CD14-positive monocyte (primary cell): Measurements from ENCODE around the gene CD151. TPM values are rescaled to one million over a fixed set of nuclear protein-coding genes. Genes with fewer than 3 reads are reported as not detected.

Source experiments
- DNase-seq, 3 donors: peaks; one replicate each; pipeline ENCODE4 v3.0.0-alpha.2; 2011 to 2022
- H2AFZ ChIP-seq: 2 replicates; pipeline ENCODE4 v1.6.0; 2012; ENCODE audit warnings: mild to moderate bottlenecking, low read depth, low read length, inconsistent platforms; ENCODE audit not compliant: insufficient read depth, poor library complexity, severe bottlenecking
- H3K27ac ChIP-seq, 2 donors: 1 replicate in 1 of 2; 2 replicates in 1 of 2; pipeline ENCODE4 v1.5.1; 2012 to 2013; ENCODE audit warnings: low read length in 2 of 2, control low read depth in 1 of 2, inconsistent platforms in 1 of 2, low read depth in 1 of 2, mild to moderate bottlenecking in 1 of 2
- H3K27me3 ChIP-seq, 2 donors: one replicate each; pipeline versions ENCODE4 v1.6.0 to v1.6.1; 2011 to 2013; ENCODE audit warnings: low read length in 2 of 2; ENCODE audit not compliant: control insufficient read depth in 2 of 2, insufficient read depth in 2 of 2
- H3K36me3 ChIP-seq, 2 donors: replicated peaks in 1 of 2; 1 replicate in 1 of 2; 2 replicates in 1 of 2; pipeline versions ENCODE4 v1.5.1 to v1.6.1; 2012 to 2013; ENCODE audit warnings: low read length in 2 of 2, control low read depth in 1 of 2, inconsistent platforms in 1 of 2, mild to moderate bottlenecking in 1 of 2; ENCODE audit not compliant: insufficient read depth in 2 of 2, control insufficient read depth in 1 of 2
- H3K4me1 ChIP-seq, 2 donors: 1 replicate in 1 of 2; 2 replicates in 1 of 2; pipeline versions ENCODE4 v1.5.1 to v1.6.1; 2012 to 2013; ENCODE audit warnings: low read length in 2 of 2, control low read depth in 1 of 2, inconsistent platforms in 1 of 2, mild to moderate bottlenecking in 1 of 2, moderate library complexity in 1 of 2; ENCODE audit not compliant: insufficient read depth in 2 of 2, control insufficient read depth in 1 of 2
- H3K4me2 ChIP-seq: replicated peaks from 2 replicates; pipeline ENCODE3; 2012; ENCODE audit warnings: low read length, moderate library complexity, mild to moderate bottlenecking; ENCODE audit not compliant: poor library complexity, severe bottlenecking; ENCODE audit errors: extremely low read depth
- H3K4me3 ChIP-seq, 3 experiments: fragments of 200-600 bp in 1 of 3; sonication (generic) in 1 of 3; replicated peaks in 1 of 3; 1 replicate in 2 of 3; 2 replicates in 1 of 3; pipeline ENCODE4 v1.5.1; 2011 to 2013; ENCODE audit warnings: low read length in 3 of 3, mild to moderate bottlenecking in 3 of 3, control low read depth in 2 of 3, low read depth in 2 of 3, inconsistent platforms in 1 of 3, moderate library complexity in 1 of 3
- H3K79me2 ChIP-seq: 2 replicates; pipeline ENCODE4 v1.6.0; 2012; ENCODE audit warnings: mild to moderate bottlenecking, control low read depth, inconsistent platforms, low read length, moderate library complexity; ENCODE audit not compliant: insufficient read depth
- H3K9ac ChIP-seq: 2 replicates; pipeline ENCODE4 v1.6.0; 2017; ENCODE audit warnings: low read length, mild to moderate bottlenecking; ENCODE audit not compliant: insufficient read depth, poor library complexity, severe bottlenecking
- H3K9me3 ChIP-seq, 2 donors: replicated peaks in 1 of 2; 1 replicate in 1 of 2; 2 replicates in 1 of 2; pipeline versions ENCODE4 v1.5.1 to v1.6.1; 2012 to 2013; ENCODE audit warnings: low read length in 2 of 2, control low read depth in 1 of 2; ENCODE audit not compliant: control insufficient read depth in 1 of 2, insufficient read depth in 1 of 2
- H4K20me1 ChIP-seq: 2 replicates; pipeline ENCODE4 v1.6.0; 2012; ENCODE audit warnings: mild to moderate bottlenecking, low read length, control low read depth, moderate library complexity; ENCODE audit not compliant: insufficient read depth
- H3K27ac Mint-ChIP-seq, 7 donors: one replicate each; pipeline ENCODE4 v1.8.0; 2020; ENCODE audit warnings: mild to moderate bottlenecking in 7 of 7, mixed read lengths in 7 of 7, moderate library complexity in 6 of 7, inconsistent platforms in 2 of 7
- H3K27me3 Mint-ChIP-seq, 3 donors: one replicate each; pipeline ENCODE4 v1.8.0; 2021 to 2022; ENCODE audit warnings: low read depth in 3 of 3, mild to moderate bottlenecking in 3 of 3, mixed read lengths in 3 of 3, moderate library complexity in 3 of 3, inconsistent platforms in 1 of 3
- H3K36me3 Mint-ChIP-seq, 2 donors: one replicate each; pipeline ENCODE4 v1.8.0; 2020; ENCODE audit warnings: mixed read lengths in 2 of 2, inconsistent platforms in 1 of 2, mild to moderate bottlenecking in 1 of 2
- H3K4me1 Mint-ChIP-seq: one replicate; pipeline ENCODE4 v1.8.0; 2020; ENCODE audit warnings: mild to moderate bottlenecking, mixed read lengths
- H3K4me3 Mint-ChIP-seq, 2 donors: one replicate each; pipeline ENCODE4 v1.8.0; 2020; ENCODE audit warnings: mild to moderate bottlenecking in 2 of 2, mixed read lengths in 2 of 2, moderate library complexity in 1 of 2
- H3K9me3 Mint-ChIP-seq, 7 donors: one replicate each; pipeline ENCODE4 v1.8.0; 2020 to 2022; ENCODE audit warnings: mixed read lengths in 7 of 7, mild to moderate bottlenecking in 6 of 7, moderate library complexity in 6 of 7, inconsistent platforms in 2 of 7
- WGBS: methylation state at CpG from one replicate; pipeline ENCODE4 v1.1.5; 2013; ENCODE audit warnings: missing lambda C conversion rate; ENCODE audit not compliant: insufficient coverage; 5-methylcytosine and 5-hydroxymethylcytosine counted together
- intact Hi-C, 2 donors: fragments of 100-400 bp; cut with micrococcal nuclease; formaldehyde crosslinking; loops; one replicate each; pipeline versions ENCODE4 v1.15.0 to v1.15.1; 2023
- polyA plus RNA-seq, 3 donors: library from polyadenylated mRNA; depleted of rRNA in 1 of 3; unstranded in 2 of 3; stranded (reverse) in 1 of 3; fragments of 300-500 nt in 2 of 3; fragments of >200 nt in 1 of 3; fragmentation: Illumina TruSeq in 2 of 3; gene quantifications; 1 replicate in 2 of 3; 2 replicates in 1 of 3; pipeline ENCODE4 v1.2.3, GENCODE V29; 2012 to 2021
- TF ChIP-seq, protein P1 (sequence below): fragments of 200-600 bp; IDR thresholded peaks from one replicate; pipeline ENCODE4 v1.8.0; 2022; ENCODE audit warnings: antibody characterized with exemption, mild to moderate bottlenecking

Gene CD151
- polyA plus RNA-seq, 3 donors, result 18.1 to 200 (median 57.4) TPM

DNA sequence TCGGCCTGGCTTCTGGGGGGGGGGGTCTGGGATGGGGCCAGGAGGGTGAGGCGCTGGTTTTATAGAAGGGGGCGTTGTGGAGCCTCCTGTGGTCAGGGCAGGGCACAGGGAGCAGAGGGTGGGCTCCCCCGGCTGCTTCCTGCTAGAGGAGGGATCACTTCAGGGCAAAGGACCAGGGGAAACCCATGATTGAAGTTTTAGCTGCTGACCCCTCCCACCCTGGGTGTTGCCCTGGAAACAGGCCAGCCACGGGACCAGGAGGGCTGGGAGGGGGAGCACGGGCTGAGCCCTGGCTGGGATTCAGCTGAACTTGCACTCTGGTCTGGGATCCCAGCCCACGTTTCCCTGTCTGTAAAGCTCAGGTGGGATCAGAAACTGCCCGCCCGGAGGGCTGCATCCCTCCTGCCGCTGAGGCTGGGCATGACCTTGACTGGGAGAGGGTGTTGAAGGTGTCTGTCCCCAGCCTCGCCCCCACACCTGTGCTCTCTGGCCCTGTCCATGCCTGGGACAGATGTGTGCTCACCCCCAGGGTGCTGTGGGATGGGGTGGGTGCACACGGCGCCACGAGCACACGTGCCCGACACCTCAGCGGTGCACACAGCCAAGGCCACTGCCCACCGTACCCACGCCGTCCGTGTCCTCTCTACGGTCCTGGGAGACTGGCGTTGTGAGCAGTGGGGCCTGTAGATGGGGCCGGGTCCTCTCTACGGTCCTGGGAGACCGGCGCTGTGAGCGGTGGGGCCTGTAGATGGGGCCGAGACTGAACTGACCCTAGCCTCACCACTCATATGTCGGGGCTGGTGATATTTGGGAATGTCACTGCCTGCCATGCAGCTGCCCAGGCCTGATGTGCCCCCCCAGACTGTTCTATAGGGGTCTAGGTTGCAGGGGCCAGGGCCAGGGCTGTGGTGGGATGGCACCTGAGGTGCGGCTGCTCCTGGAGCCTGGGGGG is 12.2 kb downstream of the CD151 start:
- H3K36me3 Mint-ChIP-seq, result peaks cover 9 to 10% of the 10 kb centered on the region in 2 donors
- Histone ChIP-seq H3K79me2 (peaks cover 23% of the 10 kb centered on the region), H3K4me2 (peak overlapping the region; percentile 88), H3K4me3 (peak overlapping the region in 2 of 3 experiments; percentile 92 to 94), H3K4me1 (peaks cover 52 to 81% of the 10 kb centered on the region in 2 donors), H3K9ac (peak overlapping the region; percentile 95), H2AFZ (no peak overlapping the region), H4K20me1 (peaks cover 69% of the 10 kb centered on the region), H3K27me3 (peaks cover 6 to 14% of the 10 kb centered on the region in 2 donors), H3K36me3 (peaks cover 4 to 6% of the 10 kb centered on the region in 2 donors), H3K9me3 (no peaks in the 10 kb centered on the region), H3K27ac (peak overlapping the region in 1 of 2 donors; percentile 93)
- TF ChIP-seq, protein P1, sequence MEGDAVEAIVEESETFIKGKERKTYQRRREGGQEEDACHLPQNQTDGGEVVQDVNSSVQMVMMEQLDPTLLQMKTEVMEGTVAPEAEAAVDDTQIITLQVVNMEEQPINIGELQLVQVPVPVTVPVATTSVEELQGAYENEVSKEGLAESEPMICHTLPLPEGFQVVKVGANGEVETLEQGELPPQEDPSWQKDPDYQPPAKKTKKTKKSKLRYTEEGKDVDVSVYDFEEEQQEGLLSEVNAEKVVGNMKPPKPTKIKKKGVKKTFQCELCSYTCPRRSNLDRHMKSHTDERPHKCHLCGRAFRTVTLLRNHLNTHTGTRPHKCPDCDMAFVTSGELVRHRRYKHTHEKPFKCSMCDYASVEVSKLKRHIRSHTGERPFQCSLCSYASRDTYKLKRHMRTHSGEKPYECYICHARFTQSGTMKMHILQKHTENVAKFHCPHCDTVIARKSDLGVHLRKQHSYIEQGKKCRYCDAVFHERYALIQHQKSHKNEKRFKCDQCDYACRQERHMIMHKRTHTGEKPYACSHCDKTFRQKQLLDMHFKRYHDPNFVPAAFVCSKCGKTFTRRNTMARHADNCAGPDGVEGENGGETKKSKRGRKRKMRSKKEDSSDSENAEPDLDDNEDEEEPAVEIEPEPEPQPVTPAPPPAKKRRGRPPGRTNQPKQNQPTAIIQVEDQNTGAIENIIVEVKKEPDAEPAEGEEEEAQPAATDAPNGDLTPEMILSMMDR, result no peak
- 43% methylated on average over 14 of the region's 31 CpGs for WGBS
- peak overlapping the region; percentile 74 to 81 for H3K4me3 Mint-ChIP-seq
- H3K4me1 Mint-ChIP-seq, result peaks cover 49% of the 10 kb centered on the region
- H3K9me3 Mint-ChIP-seq, result peaks cover 0 to 3% (median 0%) of the 10 kb centered on the region in 7 donors
- peak; percentile 65 to 83 (median 80) for DNase-seq
- peak overlapping the region; percentile 57 to 88 (median 78) for H3K27ac Mint-ChIP-seq
- intact Hi-C loops, result loop anchor here (5.0 kb wide), 3 partner anchors 38 to 82 kb away; partner anchors contain the start of genes AP2A2 (in 1 of the 2), PIDD1 (in 1 of the 2) and RPLP2 (in 1 of the 2)
- H3K27me3 Mint-ChIP-seq, result peaks cover 10 to 31% (median 20%) of the 10 kb centered on the region in 3 donors

DNA sequence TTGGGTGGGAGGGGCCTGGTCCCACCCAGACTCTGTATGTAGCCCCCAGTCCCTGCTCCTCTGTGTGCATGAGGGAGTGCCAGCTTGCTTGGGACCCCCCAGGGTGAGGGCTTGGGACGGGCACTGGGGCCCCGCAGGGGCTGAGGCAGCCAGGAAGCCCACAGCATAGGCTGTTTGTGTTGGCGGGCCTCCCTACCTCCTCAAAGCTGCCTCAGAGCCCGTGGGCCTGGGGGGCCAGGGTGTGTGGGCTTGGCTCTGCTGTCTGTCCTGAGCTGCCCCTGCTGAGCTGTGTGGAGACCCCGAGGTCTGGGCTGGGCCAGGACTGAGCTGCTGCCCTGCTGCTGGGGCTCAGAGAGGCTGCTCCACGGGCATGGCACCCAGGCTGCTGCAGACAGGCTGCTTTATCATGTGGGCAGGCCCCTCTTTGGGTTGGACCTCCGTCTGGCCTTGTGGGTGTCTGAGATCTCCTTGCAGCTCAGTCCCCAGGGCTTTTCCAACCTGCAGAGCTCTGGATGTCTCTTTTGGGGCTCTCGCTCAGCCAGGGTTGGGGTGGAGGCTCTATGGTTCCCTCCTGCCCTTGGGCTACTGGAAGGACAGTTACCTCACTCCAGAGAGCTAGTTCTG is 13.2 kb downstream of the CD151 start:
- H3K4me1 ChIP-seq, result peaks cover 47 to 71% of the 10 kb centered on the region in 2 donors
- peaks cover 69% of the 10 kb centered on the region for H4K20me1 ChIP-seq
- no peaks in the 10 kb centered on the region for H3K9me3 ChIP-seq
- Mint-ChIP-seq H3K4me3 (no peak overlapping the region), H3K4me1 (peaks cover 39% of the 10 kb centered on the region), H3K27ac (peak overlapping the region in 2 of 7 donors; percentile 30 to 41), H3K9me3 (peaks cover 0 to 3% (median 0%) of the 10 kb centered on the region in 7 donors), H3K27me3 (peaks cover 10 to 41% (median 28%) of the 10 kb centered on the region in 3 donors), H3K36me3 (peaks cover 2 to 3% of the 10 kb centered on the region in 2 donors)
- no peak overlapping the region for H3K27ac ChIP-seq
- intact Hi-C loops, result loop anchor here (5.0 kb wide), 2 partner anchors 71 to 81 kb away; partner anchors contain the start of gene AP2A2 (in 1 of the 2)
- no peak for DNase-seq
- H3K27me3 ChIP-seq, result peaks cover 6 to 24% of the 10 kb centered on the region in 2 donors
- TF ChIP-seq, protein P1, result no peak
- WGBS, result 48% methylated on average over 8 of the region's 8 CpGs
- peaks cover 13% of the 10 kb centered on the region for H3K79me2 ChIP-seq
- no peak overlapping the region for H3K4me2 ChIP-seq
- H3K36me3 ChIP-seq, result no peaks in the 10 kb centered on the region
- no peak overlapping the region for H3K9ac ChIP-seq
- no peak overlapping the region for H2AFZ ChIP-seq
- H3K4me3 ChIP-seq, result no peak overlapping the region
